ENCODE results near the gene MGME1. TPM values are rescaled to one million over a fixed set of nuclear protein-coding genes. Genes with fewer than 3 reads are reported as not detected.

The MGME1 gene
- total RNA-seq, 1 experiment from 2014 or later, result 34.9 TPM

DNA sequence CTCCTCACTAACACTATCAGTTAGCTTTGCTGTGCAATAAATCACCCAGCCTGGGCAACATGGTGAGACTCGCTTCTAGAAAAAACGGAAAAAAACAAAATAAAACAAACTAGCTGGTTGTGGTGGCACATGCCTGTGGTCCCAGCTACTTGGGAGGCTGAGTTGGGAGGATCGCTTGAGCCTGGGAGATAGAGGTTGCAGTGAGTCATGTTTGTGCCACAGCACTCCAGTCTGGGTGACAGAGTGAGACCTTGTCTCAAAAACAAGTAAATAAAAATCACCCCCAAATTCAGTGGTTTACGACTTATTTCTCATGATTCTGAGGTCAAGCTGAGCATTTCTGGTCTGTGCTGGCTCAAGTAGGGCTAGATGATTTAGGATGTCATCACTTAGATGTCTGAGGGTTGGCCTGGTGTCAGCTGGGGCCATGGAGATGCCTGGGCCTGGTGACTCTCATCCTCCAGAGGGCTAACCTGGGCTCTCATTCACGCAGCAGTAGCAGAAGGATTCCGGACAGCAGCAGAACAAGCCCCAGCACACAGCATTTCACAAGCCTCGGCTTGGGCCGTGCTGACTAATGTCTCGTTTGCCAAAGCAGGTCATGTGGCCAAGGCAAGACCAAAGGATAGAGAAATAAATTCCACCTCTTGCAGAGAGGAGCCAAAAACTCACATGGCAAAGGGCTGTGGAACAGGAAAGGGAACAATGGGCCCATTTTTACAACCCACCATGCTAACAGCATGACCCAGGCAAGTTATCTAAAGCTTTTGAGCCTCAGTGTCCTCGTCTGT lies 32.5 kb downstream of the MGME1 start:
- peak; percentile 98 for DNase-seq (ENCODE audit: low read depth, low spot score)
- in situ Hi-C loops (cut with HindIII; ENCODE audit: low pct_unique_long_range_greater_than_20kb, low sequenced_read_pairs), result no loop called here

DNA sequence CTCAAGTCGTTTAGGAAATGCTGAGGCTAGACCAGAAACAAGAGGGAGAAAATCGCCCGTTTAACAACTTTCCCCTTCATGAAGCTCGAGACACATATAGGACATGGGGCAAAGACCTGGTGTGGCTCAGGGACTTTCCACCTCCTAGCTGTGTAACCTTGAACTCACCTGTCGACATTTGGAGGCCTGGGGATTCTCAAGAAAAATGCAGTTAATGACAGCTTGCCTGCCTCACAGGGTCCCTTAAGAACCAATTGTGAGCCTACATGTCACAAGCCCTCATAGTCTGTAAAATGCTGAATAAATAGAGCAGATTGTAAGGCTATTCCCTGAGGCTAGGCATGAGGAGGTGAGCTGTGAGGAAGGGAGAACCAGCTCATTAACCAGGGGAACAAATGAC lies 35.1 kb downstream of the MGME1 start:
- in situ Hi-C loops (cut with HindIII; ENCODE audit: low pct_unique_long_range_greater_than_20kb, low sequenced_read_pairs), result no loop called here
- peak; percentile 56 for DNase-seq (ENCODE audit: low read depth, low spot score)

- in situ Hi-C loops (cut with HindIII; ENCODE audit: low pct_unique_long_range_greater_than_20kb, low sequenced_read_pairs), result no loop called here
- no peak for DNase-seq (ENCODE audit: low read depth, low spot score)
Measured at GRCh38 chr20:18004384-18005031, 35.7 kb downstream of the MGME1 start.

DNA sequence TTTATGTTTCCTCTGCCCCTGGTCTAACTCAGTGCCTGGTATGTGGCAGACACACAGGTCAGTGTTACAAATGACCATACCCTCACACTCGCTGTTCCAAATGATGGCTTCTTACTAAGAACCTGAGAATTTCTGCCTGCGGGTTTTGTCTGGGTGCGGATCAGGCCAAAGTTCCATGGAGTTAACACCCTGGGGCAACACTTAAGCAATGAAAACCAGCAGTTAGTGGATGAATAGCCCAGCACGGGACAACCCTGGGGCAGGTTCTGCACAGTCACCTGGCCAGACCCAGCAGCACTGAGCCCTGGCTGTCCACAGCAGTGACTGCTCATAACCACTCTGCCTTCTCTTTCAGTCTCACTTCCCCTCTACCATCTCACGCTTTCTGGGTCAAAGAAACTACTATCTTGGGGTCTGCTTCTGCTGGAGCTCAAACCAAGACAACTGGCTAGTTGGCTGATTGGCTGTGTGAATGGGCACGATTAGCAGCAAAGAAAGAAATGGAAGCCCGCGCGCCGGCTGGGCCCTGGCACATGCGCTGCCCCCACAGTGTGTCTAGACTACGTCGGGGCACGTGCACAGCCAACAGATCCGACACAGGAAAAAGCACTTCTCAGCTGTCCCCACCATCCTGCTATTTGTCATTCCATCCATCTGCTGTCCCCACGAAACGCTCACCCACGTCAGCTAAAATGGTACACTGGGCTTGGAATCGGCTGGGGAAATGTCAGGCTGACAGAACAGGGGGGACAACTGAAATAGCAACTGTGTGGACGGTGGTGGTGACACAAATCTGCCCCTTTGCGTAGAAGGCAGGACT lies 36.6 kb downstream of the MGME1 start:
- no peak for DNase-seq (ENCODE audit: low read depth, low spot score)
- in situ Hi-C loops (cut with HindIII; ENCODE audit: low pct_unique_long_range_greater_than_20kb, low sequenced_read_pairs), result no loop called here

- DNase-seq (ENCODE audit: low read depth, low spot score), result no peak
- in situ Hi-C loops (cut with HindIII; ENCODE audit: low pct_unique_long_range_greater_than_20kb, low sequenced_read_pairs), result no loop called here
Measured at GRCh38 chr20:18005990-18006364, 37.2 kb downstream of the MGME1 start.

- in situ Hi-C loops (cut with HindIII; ENCODE audit: low pct_unique_long_range_greater_than_20kb, low sequenced_read_pairs), result no loop called here
- no peak for DNase-seq (ENCODE audit: low read depth, low spot score)
Measured at GRCh38 chr20:18006684-18007083, 37.9 kb downstream of the MGME1 start.

DNA sequence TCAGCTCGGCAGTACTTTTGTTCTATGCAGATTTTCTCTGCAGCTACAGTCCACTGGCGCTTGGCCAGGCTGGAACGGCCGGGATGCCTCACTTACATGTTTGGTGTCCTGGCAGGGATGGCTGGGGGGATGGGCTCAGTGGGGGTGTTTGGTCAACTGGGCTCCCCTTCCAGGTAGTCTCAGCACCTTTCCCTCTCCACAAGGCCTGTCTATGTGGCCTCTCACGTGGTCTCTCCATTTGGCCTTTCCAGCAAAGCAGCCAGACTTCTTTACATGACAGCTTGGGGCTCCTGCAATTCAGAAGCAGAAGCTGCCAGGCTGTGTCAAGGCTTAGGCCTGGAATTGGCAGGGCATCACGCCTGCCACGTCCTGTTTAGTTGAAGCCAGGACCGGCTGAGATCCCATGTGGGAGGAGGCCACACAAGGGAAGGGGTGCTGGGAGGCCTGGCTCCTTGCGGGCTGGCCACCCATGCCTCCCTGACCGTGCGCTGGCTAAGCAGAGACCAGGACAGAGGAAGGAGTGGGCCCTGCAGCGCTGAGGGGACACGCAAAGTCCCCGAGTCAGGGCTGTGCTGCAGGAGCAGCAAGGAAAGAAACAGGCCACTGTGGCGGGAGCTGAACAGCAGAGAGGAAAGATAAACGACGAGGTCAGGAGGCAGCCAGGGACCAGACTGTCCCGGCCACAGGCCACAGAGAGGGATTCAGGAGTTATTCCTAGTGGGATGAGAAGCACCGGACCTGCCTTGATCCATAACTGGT lies 38.9 kb downstream of the MGME1 start:
- no peak for DNase-seq (ENCODE audit: low read depth, low spot score)
- in situ Hi-C loops (cut with HindIII; ENCODE audit: low pct_unique_long_range_greater_than_20kb, low sequenced_read_pairs), result no loop called here

GRCh38 chr20:18009116-18009515 lies 40.3 kb downstream of the MGME1 start:
- DNase-seq (ENCODE audit: low read depth, low spot score), result no peak

DNA sequence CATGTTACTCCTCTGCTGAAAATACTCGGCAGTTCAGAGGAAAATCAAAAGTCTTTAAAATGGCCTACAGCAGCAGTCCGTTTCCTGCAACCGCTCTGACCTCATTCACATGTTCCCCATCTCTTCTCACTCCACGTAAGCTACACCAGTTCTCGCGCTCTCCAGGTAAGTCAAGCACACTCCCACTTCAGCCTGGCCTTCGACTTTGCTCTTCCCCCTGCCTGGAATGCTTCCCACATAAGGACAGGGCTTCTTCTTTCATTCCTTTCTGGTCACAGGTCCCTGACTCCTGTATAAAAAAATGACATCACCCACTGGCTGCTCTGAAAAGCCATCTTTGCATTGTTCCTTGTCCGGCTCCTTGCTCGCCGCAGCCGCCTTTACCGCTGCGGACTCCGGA lies 42.7 kb downstream of the MGME1 start:
- in situ Hi-C loops (cut with HindIII; ENCODE audit: low pct_unique_long_range_greater_than_20kb, low sequenced_read_pairs), result no loop called here
- DNase-seq (ENCODE audit: low read depth, low spot score), result no peak

More at GRCh38 chr20:18009116-18009515, 40.3 kb downstream of the MGME1 start:
- in situ Hi-C loops (cut with HindIII; ENCODE audit: low pct_unique_long_range_greater_than_20kb, low sequenced_read_pairs), result no loop called here

- no peak for DNase-seq (ENCODE audit: low read depth, low spot score)
- in situ Hi-C loops (cut with HindIII; ENCODE audit: low pct_unique_long_range_greater_than_20kb, low sequenced_read_pairs), result no loop called here
Measured at GRCh38 chr20:18011951-18012645, 43.3 kb downstream of the MGME1 start.

GRCh38 chr20:18012901-18013300 lies 44.1 kb downstream of the MGME1 start:
- in situ Hi-C loops (cut with HindIII; ENCODE audit: low pct_unique_long_range_greater_than_20kb, low sequenced_read_pairs), result no loop called here
- no peak for DNase-seq (ENCODE audit: low read depth, low spot score)

DNA sequence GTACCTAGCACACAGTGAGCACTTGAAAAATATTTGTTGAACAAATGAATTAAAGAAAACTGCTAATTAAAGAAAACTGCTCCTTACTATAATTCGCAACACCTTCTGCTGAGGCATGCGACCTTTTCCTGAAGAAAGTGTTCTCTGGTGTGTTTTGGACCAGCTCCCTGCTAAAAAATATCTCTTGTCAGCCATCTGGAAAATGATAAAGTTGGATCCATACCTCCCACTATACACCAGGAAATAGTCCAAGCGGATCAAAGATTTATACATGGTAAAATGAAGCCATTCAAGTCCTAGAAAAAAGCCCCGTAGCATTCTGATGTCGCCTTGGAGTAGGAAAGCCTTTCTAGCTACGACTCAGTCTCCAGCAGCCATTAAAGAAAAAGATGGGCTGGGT lies 45.6 kb downstream of the MGME1 start:
- in situ Hi-C loops (cut with HindIII; ENCODE audit: low pct_unique_long_range_greater_than_20kb, low sequenced_read_pairs), result no loop called here
- DNase-seq (ENCODE audit: low read depth, low spot score), result no peak

- no peak for DNase-seq (ENCODE audit: low read depth, low spot score)
- in situ Hi-C loops (cut with HindIII; ENCODE audit: low pct_unique_long_range_greater_than_20kb, low sequenced_read_pairs), result no loop called here
Measured at GRCh38 chr20:18016772-18017171, 48.0 kb downstream of the MGME1 start.

DNA sequence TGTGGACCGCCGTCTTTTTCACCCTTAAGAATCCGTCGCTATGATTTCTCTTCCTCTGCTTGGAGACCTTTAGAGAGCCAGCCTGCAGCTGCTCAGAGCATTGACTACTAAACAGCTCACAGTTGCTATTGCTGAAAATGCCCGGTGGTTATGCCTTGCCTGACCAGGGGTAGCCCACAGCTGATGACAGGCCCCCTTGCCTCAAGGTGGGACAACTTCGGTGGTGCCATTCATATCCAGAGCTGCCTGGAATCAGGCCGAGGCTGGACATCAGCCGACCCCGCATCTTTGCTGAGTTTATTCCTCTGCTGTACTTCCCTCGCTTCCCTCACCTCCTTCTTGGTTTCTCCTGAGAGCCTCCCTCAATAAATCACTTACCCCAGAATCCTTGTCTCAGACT lies 49.3 kb downstream of the MGME1 start:
- in situ Hi-C loops (cut with HindIII; ENCODE audit: low pct_unique_long_range_greater_than_20kb, low sequenced_read_pairs), result no loop called here
- no peak for DNase-seq (ENCODE audit: low read depth, low spot score)

DNA sequence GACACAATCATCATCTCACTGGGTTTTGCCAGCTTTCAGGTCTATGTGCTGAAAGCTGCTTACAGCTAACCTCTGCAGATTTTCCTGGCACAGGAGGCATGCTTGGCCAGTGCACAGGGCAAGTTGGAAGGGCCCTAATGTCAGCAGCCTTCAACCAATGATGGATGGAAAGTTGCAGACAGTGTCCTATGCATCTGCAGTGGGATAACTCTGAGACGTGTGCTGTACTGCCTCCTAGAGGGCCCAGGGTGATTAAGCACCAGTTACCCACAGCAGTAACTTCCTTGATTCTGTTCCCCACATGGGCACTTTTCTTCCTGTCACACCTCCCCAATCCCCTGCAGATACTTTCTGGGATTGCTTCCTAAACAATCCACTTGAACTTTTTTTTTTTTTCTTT lies 50.2 kb downstream of the MGME1 start:
- in situ Hi-C loops (cut with HindIII; ENCODE audit: low pct_unique_long_range_greater_than_20kb, low sequenced_read_pairs), result no loop called here
- DNase-seq (ENCODE audit: low read depth, low spot score), result peak; percentile 85

- in situ Hi-C loops (cut with HindIII; ENCODE audit: low pct_unique_long_range_greater_than_20kb, low sequenced_read_pairs), result no loop called here
- peak; percentile 25 for DNase-seq (ENCODE audit: low read depth, low spot score)
Measured at GRCh38 chr20:18020931-18021330, 52.1 kb downstream of the MGME1 start.

DNA sequence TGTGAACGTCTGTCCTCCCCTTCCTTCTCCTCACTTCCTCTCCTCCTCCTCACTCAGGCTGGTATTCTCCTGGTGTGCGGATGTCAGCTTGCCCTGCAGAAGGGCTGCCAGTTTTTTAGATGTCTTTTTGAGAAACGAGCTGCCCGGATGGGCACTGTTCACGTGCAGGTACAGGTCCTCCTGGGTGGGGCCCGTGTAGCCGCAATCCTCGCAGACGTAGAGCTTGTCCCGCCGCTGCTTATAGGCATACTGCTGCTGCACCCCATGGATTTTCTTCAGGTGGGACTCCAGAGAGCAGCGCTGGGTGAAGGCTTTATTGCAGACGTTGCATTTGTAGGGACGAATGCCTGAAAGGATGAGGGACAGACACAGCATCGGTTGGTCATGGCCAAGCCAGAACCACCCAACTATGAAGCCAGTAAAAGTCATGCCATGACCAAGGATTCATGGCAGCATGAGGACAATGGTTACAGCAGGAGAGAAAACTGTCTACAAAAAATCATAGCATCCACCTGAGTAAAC lies 55.8 kb downstream of the MGME1 start:
- in situ Hi-C loops (cut with HindIII; ENCODE audit: low pct_unique_long_range_greater_than_20kb, low sequenced_read_pairs), result no loop called here
- no peak for DNase-seq (ENCODE audit: low read depth, low spot score)
